WTC11 (cell line): ENCODE data around the gene GAS2. TPM values are rescaled to one million over a fixed set of nuclear protein-coding genes. Genes with fewer than 3 reads are reported as not detected.

Experiments
- ATAC-seq: fragments of 200-7000 bp; cut with Tn5 transposase; 2 replicates; pipeline ENCODE4 v1.10.0; 2021; ENCODE audit warnings: mild to moderate bottlenecking, moderate library complexity
- CTCF ChIA-PET: fragments of 300-600 bp; sonication (Branson Sonifier 250); formaldehyde crosslinking; loops from one replicate; lab custom pipeline; 2021; ENCODE audit warnings: antibody characterized with exemption; lab: Charles Lee
- POLR2A ChIA-PET: fragments of 350-600 bp; sonication (Branson Sonifier 250); formaldehyde crosslinking; loops from one replicate; lab custom pipeline; 2021; ENCODE audit warnings: antibody characterized with exemption; lab: Charles Lee
- DNase-seq: peaks from one replicate; pipeline ENCODE4 v3.0.0; 2021; ENCODE audit warnings: low spot score
- H3K27ac Mint-ChIP-seq: 2 replicates; pipeline ENCODE4 v1.8.0; 2021; ENCODE audit warnings: mixed read lengths
- H3K27me3 Mint-ChIP-seq: 2 replicates; pipeline ENCODE4 v1.8.0; 2021; ENCODE audit warnings: low read depth, mild to moderate bottlenecking, moderate library complexity, mixed read lengths
- H3K36me3 Mint-ChIP-seq: 2 replicates; pipeline ENCODE4 v1.8.0; 2021; ENCODE audit warnings: mixed read lengths
- H3K4me1 Mint-ChIP-seq: 2 replicates; pipeline ENCODE4 v1.8.0; 2022; ENCODE audit warnings: mixed read lengths
- H3K4me3 Mint-ChIP-seq: 2 replicates; pipeline ENCODE4 v1.8.0; 2021; ENCODE audit warnings: mild to moderate bottlenecking, moderate library complexity, mixed read lengths
- H3K9me3 Mint-ChIP-seq: 2 replicates; pipeline ENCODE4 v1.8.0; 2021; ENCODE audit warnings: mixed read lengths
- CREM ChIP-seq: sonication (generic); formaldehyde crosslinking; IDR thresholded peaks from 2 replicates; pipeline ENCODE4 v1.8.1; 2022; ENCODE audit warnings: mild to moderate bottlenecking, missing genetic modification reagents, moderate library complexity
- ELF4 ChIP-seq: sonication (generic); formaldehyde crosslinking; IDR thresholded peaks from 2 replicates; pipeline ENCODE4 v1.8.1; 2022; ENCODE audit warnings: low read depth, mild to moderate bottlenecking, moderate library complexity, missing genetic modification reagents
- ETV6 ChIP-seq: sonication (generic); formaldehyde crosslinking; IDR thresholded peaks from 2 replicates; pipeline ENCODE4 v1.8.1; 2022; ENCODE audit warnings: mild to moderate bottlenecking, missing genetic modification reagents
- FOXK1 ChIP-seq: sonication (generic); formaldehyde crosslinking; IDR thresholded peaks from 2 replicates; pipeline ENCODE4 v1.8.0; 2022; ENCODE audit warnings: mild to moderate bottlenecking, moderate library complexity, missing genetic modification reagents
- GABPB1 ChIP-seq: sonication (generic); formaldehyde crosslinking; IDR thresholded peaks from 2 replicates; pipeline ENCODE4 v1.8.1; 2023; ENCODE audit warnings: mild to moderate bottlenecking, missing genetic modification reagents
- GRHL2 ChIP-seq: fragments of 250-450 bp; sonication (Bioruptor Pico); IDR thresholded peaks from 2 replicates; pipeline ENCODE4 v1.8.0; 2022; ENCODE audit warnings: mild to moderate bottlenecking, moderate library complexity; ENCODE audit not compliant: insufficient replicate concordance, severe bottlenecking
- KAT7 ChIP-seq: sonication (generic); formaldehyde crosslinking; IDR thresholded peaks from 2 replicates; pipeline ENCODE4 v1.8.1; 2023; ENCODE audit warnings: missing genetic modification reagents, mild to moderate bottlenecking, borderline replicate concordance
- MYBL2 ChIP-seq: sonication (generic); formaldehyde crosslinking; IDR thresholded peaks from 2 replicates; pipeline ENCODE4 v1.8.1; 2023; ENCODE audit warnings: mild to moderate bottlenecking, moderate library complexity, missing genetic modification reagents
- RORB ChIP-seq: fragments of 250-450 bp; sonication (Bioruptor Pico); IDR thresholded peaks from 2 replicates; pipeline ENCODE4 v1.9.0; 2021; ENCODE audit warnings: mild to moderate bottlenecking
- ZNF232 ChIP-seq: sonication (generic); formaldehyde crosslinking; IDR thresholded peaks from 2 replicates; pipeline ENCODE4 v1.8.0; 2022; ENCODE audit warnings: mild to moderate bottlenecking, missing genetic modification reagents
- ZNF317 ChIP-seq: sonication (generic); formaldehyde crosslinking; IDR thresholded peaks from 2 replicates; pipeline ENCODE4 v1.8.1; 2023; ENCODE audit warnings: low read depth, mild to moderate bottlenecking, moderate library complexity, missing genetic modification reagents, borderline replicate concordance
- ZNF416 ChIP-seq: fragments of 250-450 bp; sonication (Bioruptor Pico); IDR thresholded peaks from 2 replicates; pipeline ENCODE4 v1.9.0; 2021; ENCODE audit warnings: mild to moderate bottlenecking, inconsistent platforms
- ZNF423 ChIP-seq: fragments of 250-450 bp; sonication (Bioruptor Pico); IDR thresholded peaks from 2 replicates; pipeline ENCODE4 v2.1.2; 2022; ENCODE audit warnings: mild to moderate bottlenecking, moderate library complexity
- total RNA-seq: library from RNA; stranded (reverse); gene quantifications from 3 replicates; pipeline ENCODE4 v1.2.3, GENCODE V29; 2021
- TF ChIP-seq, protein P1 (sequence below): sonication (generic); formaldehyde crosslinking; IDR thresholded peaks from 2 replicates; pipeline ENCODE4 v1.8.1; 2023; ENCODE audit warnings: mild to moderate bottlenecking, missing genetic modification reagents, moderate library complexity
- TF ChIP-seq, protein P2 (sequence below): fragments of 200-600 bp; IDR thresholded peaks from 2 replicates; pipeline ENCODE4 v1.8.0; 2022; ENCODE audit warnings: antibody characterized with exemption
- TF ChIP-seq, protein P3 (sequence below): sonication (generic); formaldehyde crosslinking; IDR thresholded peaks from 2 replicates; pipeline ENCODE4 v1.8.0; 2022; ENCODE audit warnings: mild to moderate bottlenecking, missing genetic modification reagents
- TF ChIP-seq, protein P4 (sequence below): sonication (generic); formaldehyde crosslinking; IDR thresholded peaks from 2 replicates; pipeline ENCODE4 v1.8.0; 2022; ENCODE audit warnings: mild to moderate bottlenecking, missing genetic modification reagents
- TF ChIP-seq, protein P5 (sequence below): sonication (generic); formaldehyde crosslinking; conservative IDR thresholded peaks from 2 replicates; pipeline ENCODE4 v1.8.1; 2023; ENCODE audit warnings: mild to moderate bottlenecking, low read depth, missing genetic modification reagents, moderate library complexity
- TF ChIP-seq, protein P6 (sequence below): sonication (generic); formaldehyde crosslinking; IDR thresholded peaks from 2 replicates; pipeline ENCODE4 v1.8.1; 2022; ENCODE audit warnings: low read depth, missing genetic modification reagents, borderline replicate concordance
- TF ChIP-seq, protein P7 (sequence below): sonication (generic); formaldehyde crosslinking; IDR thresholded peaks from 2 replicates; pipeline ENCODE4 v1.8.1; 2023; ENCODE audit warnings: mild to moderate bottlenecking, moderate library complexity, missing genetic modification reagents
- TF ChIP-seq, protein P8 (sequence below): sonication (generic); formaldehyde crosslinking; IDR thresholded peaks from 2 replicates; pipeline ENCODE4 v1.8.1; 2023; ENCODE audit warnings: mild to moderate bottlenecking, missing genetic modification reagents
- TF ChIP-seq, protein P9 (sequence below): fragments of 250-450 bp; sonication (Bioruptor Pico); IDR thresholded peaks from 2 replicates; pipeline ENCODE4 v1.9.0; 2021; ENCODE audit warnings: moderate library complexity, mild to moderate bottlenecking, inconsistent platforms, borderline replicate concordance

Gene GAS2
- total RNA-seq, 1 experiment from 2014 or later = 1.8 TPM

DNA sequence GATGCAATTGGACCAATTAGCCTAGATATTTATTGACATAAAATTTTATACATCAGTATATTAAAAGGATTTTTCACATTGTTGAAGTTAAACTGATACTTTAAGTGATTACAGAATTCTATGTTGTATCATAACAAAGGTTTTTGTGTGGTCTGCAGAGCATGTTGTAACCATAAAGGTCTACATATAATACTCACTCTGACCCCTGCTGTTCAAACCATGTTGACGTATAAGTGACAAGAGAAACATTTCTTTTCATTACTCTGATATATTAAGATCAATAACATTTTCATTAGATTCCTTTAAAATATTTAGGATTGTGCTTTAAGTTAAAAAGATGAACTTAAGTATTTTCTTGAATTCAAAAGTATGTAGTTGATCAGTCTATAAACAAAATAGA, 63.9 kb downstream of the GAS2 start:
- ChIA-PET CTCF (no interaction called here), POLR2A (no interaction called here)
- DNase-seq (no peak), ATAC-seq (no peak)
- no peaks in the 10 kb centered on the region for H3K27me3 Mint-ChIP-seq
- H3K27ac Mint-ChIP-seq = no peak overlapping the region
- no peak overlapping the region for H3K4me3 Mint-ChIP-seq
- TF ChIP-seq, protein P1, sequence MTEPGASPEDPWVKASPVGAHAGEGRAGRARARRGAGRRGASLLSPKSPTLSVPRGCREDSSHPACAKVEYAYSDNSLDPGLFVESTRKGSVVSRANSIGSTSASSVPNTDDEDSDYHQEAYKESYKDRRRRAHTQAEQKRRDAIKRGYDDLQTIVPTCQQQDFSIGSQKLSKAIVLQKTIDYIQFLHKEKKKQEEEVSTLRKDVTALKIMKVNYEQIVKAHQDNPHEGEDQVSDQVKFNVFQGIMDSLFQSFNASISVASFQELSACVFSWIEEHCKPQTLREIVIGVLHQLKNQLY (CRISPR knock-in tag) = no peak
- TF ChIP-seq MYBL2 (CRISPR knock-in tag) = no peak
- no peak for TF ChIP-seq ZNF416 (CRISPR knock-in tag)
- TF ChIP-seq, protein P2, sequence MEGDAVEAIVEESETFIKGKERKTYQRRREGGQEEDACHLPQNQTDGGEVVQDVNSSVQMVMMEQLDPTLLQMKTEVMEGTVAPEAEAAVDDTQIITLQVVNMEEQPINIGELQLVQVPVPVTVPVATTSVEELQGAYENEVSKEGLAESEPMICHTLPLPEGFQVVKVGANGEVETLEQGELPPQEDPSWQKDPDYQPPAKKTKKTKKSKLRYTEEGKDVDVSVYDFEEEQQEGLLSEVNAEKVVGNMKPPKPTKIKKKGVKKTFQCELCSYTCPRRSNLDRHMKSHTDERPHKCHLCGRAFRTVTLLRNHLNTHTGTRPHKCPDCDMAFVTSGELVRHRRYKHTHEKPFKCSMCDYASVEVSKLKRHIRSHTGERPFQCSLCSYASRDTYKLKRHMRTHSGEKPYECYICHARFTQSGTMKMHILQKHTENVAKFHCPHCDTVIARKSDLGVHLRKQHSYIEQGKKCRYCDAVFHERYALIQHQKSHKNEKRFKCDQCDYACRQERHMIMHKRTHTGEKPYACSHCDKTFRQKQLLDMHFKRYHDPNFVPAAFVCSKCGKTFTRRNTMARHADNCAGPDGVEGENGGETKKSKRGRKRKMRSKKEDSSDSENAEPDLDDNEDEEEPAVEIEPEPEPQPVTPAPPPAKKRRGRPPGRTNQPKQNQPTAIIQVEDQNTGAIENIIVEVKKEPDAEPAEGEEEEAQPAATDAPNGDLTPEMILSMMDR = no peak
- no peak for TF ChIP-seq KAT7 (CRISPR knock-in tag)
- no peak for TF ChIP-seq ELF4 (CRISPR knock-in tag)
- TF ChIP-seq GRHL2 (CRISPR knock-in tag) = no peak
- TF ChIP-seq, protein P3, sequence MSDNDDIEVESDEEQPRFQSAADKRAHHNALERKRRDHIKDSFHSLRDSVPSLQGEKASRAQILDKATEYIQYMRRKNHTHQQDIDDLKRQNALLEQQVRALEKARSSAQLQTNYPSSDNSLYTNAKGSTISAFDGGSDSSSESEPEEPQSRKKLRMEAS (CRISPR knock-in tag) = no peak
- TF ChIP-seq ETV6 = no peak
- H3K36me3 Mint-ChIP-seq = no peaks in the 10 kb centered on the region
- H3K4me1 Mint-ChIP-seq = no peaks in the 10 kb centered on the region
- H3K9me3 Mint-ChIP-seq = no peaks in the 10 kb centered on the region

DNA sequence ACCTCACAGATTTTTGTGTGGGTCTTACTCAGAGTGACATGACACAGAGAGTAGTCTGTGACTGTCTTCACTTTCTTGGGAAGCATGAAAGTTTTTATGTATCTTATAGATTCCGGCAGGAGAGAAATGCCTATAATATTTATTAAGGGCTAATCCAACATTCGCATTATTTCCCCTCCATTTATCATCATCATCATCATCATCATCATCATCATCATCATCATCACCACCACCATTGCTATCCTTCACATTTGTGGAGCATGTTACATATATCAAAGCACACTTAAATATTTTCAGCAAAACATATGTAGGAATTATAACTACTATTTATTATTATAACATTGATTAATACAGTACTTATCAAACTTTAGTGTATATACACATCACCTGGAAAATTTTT, 66.2 kb downstream of the GAS2 start:
- ATAC-seq = no peak

More for the DNA sequence above, 66.2 kb downstream of the GAS2 start:
- POLR2A ChIA-PET = no interaction called here
- no peaks in the 10 kb centered on the region for H3K27me3 Mint-ChIP-seq
- H3K4me1 Mint-ChIP-seq = no peaks in the 10 kb centered on the region
- CTCF ChIA-PET = no interaction called here
- no peaks in the 10 kb centered on the region for H3K9me3 Mint-ChIP-seq
- no peak overlapping the region for H3K27ac Mint-ChIP-seq
- no peaks in the 10 kb centered on the region for H3K36me3 Mint-ChIP-seq
- DNase-seq = no peak
- no peak overlapping the region for H3K4me3 Mint-ChIP-seq
- TF ChIP-seq, protein P4, sequence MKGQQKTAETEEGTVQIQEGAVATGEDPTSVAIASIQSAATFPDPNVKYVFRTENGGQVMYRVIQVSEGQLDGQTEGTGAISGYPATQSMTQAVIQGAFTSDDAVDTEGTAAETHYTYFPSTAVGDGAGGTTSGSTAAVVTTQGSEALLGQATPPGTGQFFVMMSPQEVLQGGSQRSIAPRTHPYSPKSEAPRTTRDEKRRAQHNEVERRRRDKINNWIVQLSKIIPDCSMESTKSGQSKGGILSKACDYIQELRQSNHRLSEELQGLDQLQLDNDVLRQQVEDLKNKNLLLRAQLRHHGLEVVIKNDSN = no peak
- TF ChIP-seq ZNF423 (no peak), ZNF416 (CRISPR knock-in tag) (no peak), CREM (CRISPR knock-in tag) (no peak), RORB (CRISPR knock-in tag) (no peak), GABPB1 (CRISPR knock-in tag) (no peak), FOXK1 (no peak), ZNF232 (CRISPR knock-in tag) (no peak), ZNF317 (no peak)
- TF ChIP-seq, protein P5, sequence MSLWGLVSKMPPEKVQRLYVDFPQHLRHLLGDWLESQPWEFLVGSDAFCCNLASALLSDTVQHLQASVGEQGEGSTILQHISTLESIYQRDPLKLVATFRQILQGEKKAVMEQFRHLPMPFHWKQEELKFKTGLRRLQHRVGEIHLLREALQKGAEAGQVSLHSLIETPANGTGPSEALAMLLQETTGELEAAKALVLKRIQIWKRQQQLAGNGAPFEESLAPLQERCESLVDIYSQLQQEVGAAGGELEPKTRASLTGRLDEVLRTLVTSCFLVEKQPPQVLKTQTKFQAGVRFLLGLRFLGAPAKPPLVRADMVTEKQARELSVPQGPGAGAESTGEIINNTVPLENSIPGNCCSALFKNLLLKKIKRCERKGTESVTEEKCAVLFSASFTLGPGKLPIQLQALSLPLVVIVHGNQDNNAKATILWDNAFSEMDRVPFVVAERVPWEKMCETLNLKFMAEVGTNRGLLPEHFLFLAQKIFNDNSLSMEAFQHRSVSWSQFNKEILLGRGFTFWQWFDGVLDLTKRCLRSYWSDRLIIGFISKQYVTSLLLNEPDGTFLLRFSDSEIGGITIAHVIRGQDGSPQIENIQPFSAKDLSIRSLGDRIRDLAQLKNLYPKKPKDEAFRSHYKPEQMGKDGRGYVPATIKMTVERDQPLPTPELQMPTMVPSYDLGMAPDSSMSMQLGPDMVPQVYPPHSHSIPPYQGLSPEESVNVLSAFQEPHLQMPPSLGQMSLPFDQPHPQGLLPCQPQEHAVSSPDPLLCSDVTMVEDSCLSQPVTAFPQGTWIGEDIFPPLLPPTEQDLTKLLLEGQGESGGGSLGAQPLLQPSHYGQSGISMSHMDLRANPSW (CRISPR knock-in tag) = no peak
- TF ChIP-seq, protein P6, sequence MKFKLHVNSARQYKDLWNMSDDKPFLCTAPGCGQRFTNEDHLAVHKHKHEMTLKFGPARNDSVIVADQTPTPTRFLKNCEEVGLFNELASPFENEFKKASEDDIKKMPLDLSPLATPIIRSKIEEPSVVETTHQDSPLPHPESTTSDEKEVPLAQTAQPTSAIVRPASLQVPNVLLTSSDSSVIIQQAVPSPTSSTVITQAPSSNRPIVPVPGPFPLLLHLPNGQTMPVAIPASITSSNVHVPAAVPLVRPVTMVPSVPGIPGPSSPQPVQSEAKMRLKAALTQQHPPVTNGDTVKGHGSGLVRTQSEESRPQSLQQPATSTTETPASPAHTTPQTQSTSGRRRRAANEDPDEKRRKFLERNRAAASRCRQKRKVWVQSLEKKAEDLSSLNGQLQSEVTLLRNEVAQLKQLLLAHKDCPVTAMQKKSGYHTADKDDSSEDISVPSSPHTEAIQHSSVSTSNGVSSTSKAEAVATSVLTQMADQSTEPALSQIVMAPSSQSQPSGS (CRISPR knock-in tag) = no peak
- TF ChIP-seq, protein P7, sequence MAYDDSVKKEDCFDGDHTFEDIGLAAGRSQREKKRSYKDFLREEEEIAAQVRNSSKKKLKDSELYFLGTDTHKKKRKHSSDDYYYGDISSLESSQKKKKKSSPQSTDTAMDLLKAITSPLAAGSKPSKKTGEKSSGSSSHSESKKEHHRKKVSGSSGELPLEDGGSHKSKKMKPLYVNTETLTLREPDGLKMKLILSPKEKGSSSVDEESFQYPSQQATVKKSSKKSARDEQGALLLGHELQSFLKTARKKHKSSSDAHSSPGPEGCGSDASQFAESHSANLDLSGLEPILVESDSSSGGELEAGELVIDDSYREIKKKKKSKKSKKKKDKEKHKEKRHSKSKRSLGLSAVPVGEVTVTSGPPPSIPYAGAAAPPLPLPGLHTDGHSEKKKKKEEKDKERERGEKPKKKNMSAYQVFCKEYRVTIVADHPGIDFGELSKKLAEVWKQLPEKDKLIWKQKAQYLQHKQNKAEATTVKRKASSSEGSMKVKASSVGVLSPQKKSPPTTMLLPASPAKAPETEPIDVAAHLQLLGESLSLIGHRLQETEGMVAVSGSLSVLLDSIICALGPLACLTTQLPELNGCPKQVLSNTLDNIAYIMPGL (CRISPR knock-in tag) = no peak
- TF ChIP-seq, protein P8, sequence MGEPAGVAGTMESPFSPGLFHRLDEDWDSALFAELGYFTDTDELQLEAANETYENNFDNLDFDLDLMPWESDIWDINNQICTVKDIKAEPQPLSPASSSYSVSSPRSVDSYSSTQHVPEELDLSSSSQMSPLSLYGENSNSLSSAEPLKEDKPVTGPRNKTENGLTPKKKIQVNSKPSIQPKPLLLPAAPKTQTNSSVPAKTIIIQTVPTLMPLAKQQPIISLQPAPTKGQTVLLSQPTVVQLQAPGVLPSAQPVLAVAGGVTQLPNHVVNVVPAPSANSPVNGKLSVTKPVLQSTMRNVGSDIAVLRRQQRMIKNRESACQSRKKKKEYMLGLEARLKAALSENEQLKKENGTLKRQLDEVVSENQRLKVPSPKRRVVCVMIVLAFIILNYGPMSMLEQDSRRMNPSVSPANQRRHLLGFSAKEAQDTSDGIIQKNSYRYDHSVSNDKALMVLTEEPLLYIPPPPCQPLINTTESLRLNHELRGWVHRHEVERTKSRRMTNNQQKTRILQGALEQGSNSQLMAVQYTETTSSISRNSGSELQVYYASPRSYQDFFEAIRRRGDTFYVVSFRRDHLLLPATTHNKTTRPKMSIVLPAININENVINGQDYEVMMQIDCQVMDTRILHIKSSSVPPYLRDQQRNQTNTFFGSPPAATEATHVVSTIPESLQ (CRISPR knock-in tag) = no peak
- TF ChIP-seq, protein P9, sequence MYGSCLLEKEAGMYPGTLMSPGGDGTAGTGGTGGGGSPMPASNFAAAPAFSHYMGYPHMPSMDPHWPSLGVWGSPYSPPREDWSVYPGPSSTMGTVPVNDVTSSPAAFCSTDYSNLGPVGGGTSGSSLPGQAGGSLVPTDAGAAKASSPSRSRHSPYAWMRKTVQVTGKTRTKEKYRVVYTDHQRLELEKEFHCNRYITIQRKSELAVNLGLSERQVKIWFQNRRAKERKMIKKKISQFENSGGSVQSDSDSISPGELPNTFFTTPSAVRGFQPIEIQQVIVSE (CRISPR knock-in tag) = no peak
